Stimulated activated CD8-positive, alpha-beta memory T cell treated with anti-CD3 and anti-CD28 coated beads, Interleukin-12 subunit alpha, Interleukin-12 subunit beta, amount 100 ng/mL, for 24 hours (primary cell): ENCODE data around the gene TNS1.

Experiments
- DNase-seq: peaks from one replicate; pipeline ENCODE4 v3.0.0-alpha.2; 2020; ENCODE audit errors: extremely low read depth

TNS1 gene

DNA sequence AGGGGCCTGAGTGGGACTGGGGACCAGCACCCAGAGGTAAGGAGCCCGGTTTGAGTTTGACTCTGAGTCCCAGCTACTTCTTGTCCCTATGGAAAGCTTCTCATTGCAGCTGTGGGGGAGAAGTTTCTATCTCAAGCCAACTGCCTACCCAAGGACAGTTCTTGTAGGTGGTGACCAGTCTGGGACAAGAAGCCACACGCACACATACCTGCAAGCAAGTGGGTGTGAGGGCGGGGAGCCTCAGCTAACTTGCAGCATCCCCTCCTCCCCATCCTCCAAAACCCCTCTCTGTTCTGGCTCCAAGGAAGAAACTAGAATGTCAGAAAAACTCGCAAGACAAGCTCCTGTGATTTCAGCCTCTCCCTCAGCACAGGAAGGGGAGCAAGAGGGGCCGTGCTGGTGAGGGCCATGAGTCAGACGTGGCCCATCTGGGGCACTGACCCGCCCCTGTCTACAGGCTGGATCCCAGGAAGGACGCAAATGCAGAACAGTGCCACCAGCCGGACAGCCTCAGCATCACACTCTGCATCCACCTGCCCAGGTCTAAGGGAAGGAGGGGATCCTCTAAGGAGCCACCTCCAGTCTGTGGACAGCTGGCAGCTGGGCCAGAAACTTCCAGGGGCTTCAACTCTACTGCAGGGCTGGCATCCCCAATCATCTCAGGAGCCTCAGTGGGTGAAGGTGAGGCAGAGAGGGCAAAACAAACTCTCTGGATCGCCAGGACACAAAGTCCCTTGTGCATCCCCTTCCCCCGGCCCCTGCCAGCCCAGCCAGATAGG is 103.4 kb downstream of the TNS1 start:
- DNase-seq, result no peak

GRCh38 chr2:217897816-217898806 is 104.7 kb downstream of the TNS1 start:
- no peak for DNase-seq

DNA sequence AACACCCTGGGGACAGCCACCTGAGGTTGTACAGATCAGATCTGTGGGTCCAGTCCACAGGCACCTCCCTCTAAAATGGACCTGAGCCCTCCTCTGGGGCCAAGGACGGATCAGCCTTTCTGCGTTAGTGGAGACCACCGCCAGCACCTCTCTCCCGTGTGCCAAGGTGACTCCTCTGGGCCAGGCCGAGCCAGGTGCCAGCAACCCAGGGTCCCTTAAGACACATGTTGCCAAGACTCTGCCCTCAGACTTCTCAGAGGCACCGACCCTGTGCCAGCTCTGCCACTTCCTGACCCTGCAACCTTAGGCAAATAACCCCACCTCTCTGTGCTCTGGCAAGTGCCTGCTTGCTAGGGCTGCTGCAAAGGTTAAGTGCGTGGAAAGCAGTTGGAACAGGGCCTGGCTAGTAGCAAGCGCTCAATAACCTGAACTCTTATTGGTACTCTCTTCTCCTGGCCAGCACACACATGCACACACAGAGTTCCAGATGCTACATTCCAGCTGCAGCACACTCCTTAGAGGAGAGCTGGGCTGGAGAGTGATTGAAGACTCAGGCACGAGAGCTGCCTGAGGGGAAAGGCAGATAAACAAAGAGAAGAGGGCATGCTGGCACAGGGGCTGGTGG is 105.6 kb downstream of the TNS1 start:
- no peak for DNase-seq

DNA sequence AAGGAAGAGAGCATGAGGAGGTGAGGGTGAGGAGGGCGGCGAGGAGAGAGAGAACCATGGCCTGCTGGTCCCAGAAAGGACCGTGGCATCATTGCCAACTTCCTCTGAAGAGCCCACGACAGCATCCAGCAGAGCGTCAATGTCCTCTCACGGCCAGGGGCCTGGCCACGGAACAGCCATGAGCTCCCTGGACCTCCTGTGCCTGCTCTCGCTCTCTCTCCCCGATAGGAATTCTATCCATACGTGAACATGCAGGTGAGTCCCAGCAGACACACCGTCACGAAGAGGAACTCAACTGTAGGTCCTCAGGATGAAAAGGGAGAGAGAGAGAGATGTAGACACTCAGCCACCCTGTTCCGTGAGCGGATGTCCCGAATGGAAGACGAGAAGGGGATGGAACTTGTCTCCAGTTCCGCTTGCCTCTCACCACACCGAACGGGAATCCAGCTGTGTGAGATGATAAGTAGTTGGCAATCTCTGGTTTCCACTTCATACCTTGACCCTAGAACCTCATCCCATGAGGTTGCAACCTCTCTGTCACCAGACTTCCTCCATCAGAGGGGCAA is 107.6 kb downstream of the TNS1 start:
- no peak for DNase-seq

- DNase-seq, result no peak
Measured at GRCh38 chr2:217893440-217893839, 109.4 kb downstream of the TNS1 start.

DNA sequence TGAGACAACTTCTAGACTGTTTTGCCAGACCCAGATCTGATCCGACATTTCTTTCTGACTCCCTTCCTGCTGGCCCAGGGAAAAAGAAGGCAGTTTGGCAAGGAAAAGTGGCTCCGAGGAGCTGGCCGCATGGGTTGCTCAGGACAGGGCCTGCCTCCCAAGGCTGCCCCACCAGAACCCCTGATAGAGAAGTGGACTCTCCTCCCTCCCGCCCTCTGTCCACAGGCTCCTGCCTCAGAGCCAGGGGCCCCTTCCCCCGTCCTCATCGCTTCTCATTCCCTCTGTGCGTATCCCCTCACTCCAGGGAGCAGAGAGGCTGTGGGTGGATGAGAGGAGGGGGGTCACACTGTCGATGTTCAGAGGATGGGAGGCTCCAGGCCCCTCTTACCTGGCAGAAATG is 110.2 kb downstream of the TNS1 start:
- DNase-seq, result no peak

DNA sequence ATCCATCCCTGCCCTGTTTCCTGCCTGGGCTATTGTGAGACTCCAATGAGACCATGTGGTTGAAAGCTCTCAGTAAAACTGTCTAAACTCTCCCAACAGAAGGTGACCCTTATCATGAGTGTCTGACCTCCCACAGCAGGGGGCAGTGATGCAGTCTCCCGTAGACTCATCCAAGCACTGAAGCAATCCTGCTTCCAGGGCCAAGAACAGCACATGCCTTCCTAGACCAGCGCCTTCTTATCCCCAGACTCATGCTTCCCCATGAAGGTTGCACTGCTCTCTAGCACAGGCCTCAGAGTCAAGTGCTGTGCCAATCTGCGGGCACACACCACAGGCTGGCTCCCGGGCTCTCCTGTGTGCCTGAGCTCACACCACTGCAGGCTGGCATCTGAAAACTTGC is 112.3 kb downstream of the TNS1 start:
- no peak for DNase-seq

DNA sequence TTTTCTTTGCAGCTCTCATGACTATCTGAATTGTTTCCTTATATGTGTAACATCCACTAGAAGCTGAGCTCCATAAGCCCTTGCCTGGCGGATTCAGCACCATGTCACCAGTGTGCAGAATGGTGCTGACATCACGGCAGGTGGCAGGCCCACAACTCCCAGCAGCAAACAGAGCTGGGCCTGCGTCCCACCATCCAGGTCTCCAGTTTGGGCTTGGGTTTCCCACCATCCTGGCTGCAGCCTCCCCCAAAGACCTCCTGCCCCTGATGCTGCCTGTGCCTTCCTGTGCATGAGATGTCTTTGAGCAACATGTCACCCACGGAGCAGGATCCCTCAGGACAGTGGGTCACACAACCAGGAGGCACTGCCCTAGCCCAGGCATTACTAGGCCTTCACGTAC is 113.1 kb downstream of the TNS1 start:
- DNase-seq, result no peak

DNA sequence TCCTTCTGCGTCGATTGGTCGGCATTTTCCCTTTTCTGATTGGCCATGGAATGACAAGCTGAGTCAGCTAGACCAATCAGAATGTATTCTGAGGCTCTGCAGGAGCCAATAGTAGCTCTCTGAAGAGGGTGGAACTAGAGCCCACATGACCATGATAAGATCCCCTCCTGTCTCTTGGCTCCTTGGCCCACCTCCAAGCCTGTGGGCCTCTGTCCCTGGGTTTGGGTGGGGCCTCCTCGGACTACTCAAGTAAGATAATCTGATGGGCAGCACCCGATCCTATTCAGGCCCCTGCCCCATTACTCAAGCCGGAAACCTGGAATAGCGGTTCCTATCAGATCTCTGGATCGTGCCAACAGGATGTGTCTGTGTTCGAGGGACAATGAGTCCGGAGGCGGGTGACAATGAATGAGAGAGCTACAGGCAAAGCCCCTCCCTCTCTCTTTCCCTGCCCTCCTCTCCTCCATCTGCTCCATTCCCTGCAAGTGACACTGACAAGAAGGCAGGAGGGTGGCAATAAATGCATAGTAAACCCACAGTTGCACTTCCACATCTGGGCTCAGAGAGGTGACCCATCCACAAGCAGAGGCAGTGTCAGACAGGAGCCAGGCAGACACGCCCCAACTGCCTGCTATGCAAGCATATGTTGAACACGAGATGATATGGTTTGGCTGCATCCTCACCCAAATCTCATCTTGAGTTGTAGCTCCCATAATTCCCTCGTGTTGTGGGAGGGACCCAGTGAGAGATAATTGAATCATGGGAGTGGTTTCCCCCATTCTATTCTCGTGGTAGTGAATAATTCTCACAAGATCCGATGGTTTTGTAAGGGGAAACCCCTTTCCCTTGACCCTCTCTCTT is 114.7 kb downstream of the TNS1 start:
- DNase-seq, result no peak

- DNase-seq, result peak; percentile 16
Measured at GRCh38 chr2:217886720-217887309, 116.0 kb downstream of the TNS1 start.

GRCh38 chr2:217886091-217886490 is 116.7 kb downstream of the TNS1 start:
- DNase-seq, result no peak

- DNase-seq, result no peak
Measured at GRCh38 chr2:217884985-217885384, 117.8 kb downstream of the TNS1 start.

DNA sequence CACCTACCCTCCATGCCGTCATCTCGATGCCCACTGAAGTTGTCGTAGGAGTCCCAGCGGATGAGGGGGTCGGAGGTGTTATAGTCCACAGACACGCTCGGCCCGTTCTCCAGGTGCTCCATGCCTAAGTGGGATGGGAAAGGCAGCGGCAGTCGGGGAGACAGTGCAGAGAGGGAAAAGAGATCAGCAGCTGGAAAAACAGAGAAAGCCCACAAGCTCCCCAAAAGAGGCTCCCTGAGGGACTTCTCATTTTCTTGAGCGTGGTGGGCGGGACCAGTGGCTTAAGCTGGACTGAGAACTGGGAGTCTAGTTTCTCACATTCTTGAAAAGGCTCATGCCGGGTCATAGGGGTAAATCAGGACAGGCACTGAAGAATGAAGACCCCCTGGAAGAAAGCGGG is 121.9 kb downstream of the TNS1 start:
- DNase-seq, result no peak

- no peak for DNase-seq
Measured at GRCh38 chr2:217880287-217880889, 122.4 kb downstream of the TNS1 start.

GRCh38 chr2:217878915-217879590 is 123.7 kb downstream of the TNS1 start:
- no peak for DNase-seq

DNA sequence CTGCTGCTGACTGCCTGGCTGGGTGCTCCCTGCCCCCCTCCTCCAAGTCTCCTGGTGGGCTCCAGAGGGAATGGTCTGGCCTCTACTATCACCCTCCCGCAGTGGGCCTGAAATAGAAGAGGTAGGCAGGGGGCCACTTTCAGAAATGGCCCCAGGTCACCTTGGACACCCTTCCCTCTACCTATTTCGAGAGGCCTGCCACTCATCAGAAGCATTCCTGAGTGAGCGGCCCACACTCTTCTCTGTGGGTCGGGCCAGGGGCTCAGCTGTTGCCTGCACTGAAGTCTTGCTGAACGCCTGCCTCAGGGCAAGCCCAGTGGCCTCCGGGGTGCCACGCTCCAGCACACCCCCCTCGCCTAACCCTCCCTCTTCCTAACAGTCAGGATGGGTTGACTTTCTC is 124.9 kb downstream of the TNS1 start:
- no peak for DNase-seq

GRCh38 chr2:217876253-217876570 is 126.6 kb downstream of the TNS1 start:
- DNase-seq, result no peak

DNA sequence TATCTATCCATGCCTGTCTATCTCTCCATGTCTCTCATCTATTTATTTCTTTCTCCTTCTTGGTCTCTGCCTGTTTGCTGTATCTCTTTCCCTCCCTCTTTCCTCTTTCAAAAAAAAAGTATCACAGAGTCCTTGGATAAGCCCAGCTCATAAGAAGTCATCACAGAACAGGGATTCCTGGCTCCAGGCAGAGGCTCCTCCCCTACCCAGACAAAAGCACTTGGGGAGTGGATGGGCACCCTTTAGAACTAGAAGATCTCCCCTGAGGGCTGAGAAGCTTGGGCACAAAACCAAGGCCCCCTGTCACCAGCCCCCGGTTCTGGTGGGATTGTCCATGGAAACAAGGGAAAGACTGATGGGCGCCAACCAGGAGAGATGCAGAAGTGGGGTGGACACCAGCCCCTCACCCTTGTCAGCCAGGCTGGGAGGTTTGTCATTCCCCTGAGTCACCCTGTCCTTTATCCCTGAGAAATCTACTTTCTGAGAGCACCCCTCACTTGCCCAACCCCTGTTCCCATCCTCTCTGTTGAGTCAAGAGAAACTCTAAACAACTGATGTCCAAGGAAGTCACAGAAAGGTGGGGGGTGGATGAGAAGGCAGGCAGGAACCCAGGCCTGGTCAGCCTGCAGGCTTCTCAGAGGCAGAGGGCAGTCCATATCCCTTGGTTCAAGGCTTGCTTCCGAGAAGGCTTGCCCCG is 127.1 kb downstream of the TNS1 start:
- no peak for DNase-seq

DNA sequence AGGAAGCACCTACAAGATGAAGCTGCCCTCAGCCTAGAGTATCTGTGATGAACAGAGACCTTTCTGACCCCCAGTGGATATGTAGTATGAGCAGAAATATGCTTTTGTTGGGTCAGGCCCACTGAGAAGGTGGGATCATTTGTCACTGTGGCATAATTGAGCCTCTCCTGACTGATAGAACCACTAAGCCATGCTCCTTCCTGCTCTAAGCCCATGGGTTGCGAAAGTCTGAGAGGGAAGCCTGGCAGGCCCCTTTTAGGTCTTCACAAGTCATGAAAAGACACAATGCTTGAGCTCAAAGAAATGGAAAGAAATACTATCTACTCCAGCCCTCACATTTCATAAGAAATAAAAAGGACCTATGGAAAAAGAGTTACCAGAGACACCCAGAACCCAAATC is 127.7 kb downstream of the TNS1 start:
- no peak for DNase-seq
